HL-60/S4 (cell line): Measurements from ENCODE around the gene RAB6C.
"Not testable (repeated sequence)": the region's sequence is repeated elsewhere in the genome, so short reads cannot be mapped to it uniquely, and the experiment has no call there.

Experiments used
- in situ Hi-C: fragments of 300-500 bp; cut with MboI; formaldehyde crosslinking; loops from 2 replicates; pipeline ENCODE4 v1.14.3; 2022; ENCODE audit warnings: low sequenced_read_pairs

The RAB6C gene

DNA sequence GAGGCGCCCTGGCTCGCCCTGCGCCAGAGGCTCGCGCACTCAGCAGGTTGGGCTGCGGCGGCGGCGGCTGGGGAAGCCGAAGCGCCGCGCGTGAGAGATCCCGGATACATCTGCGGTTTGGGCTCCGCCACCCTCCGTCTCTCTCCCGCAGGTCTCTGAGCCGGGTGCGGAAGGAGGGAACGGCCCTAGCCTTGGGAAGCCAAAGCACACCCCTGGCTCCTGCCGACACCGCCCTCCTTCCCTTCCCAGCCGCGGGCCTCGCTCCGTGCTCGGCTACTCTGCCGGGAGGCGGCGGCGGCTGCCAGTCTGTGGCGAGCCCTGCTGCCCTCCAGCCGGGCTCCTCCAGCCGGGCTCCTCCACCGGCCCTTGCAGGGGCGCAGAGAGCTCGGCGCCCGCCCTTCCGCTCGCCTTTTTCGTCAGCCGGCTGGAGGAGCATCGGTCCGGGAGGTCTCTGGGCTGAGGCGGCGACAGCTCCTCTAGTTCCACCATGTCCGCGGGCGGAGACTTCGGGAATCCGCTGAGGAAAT is at the start of gene RAB6C:
TSS of gene RAB6C (plus strand) at position 38 of the 527 bp plus-strand sequence. CDS start at position 488, 450 bp downstream.
- in situ Hi-C loops = not testable (repeated sequence)

DNA sequence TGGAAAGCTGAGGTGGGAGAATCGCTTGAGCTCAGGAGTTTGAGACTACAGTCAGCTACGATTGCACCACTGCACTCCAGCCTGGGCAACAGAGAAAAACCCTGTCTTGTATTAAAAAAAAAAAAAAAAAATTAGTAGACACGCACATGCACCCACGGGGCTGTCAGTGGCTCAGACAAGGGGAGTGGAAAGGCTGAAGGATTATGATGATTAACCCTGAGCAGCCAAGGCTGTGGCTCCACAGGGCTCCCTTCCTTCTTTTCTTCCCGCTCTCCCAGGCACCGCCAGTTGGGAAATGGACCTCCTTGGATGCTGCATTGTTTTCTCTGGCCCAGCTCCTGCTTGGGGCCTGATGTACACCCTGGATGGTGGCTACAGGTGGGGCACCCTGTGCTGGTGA is 49.0 kb upstream of the RAB6C start:
- in situ Hi-C loops = loop anchor here (10.0 kb wide), 1 partner anchor 404 kb away; no protein-coding TSS in a partner anchor

DNA sequence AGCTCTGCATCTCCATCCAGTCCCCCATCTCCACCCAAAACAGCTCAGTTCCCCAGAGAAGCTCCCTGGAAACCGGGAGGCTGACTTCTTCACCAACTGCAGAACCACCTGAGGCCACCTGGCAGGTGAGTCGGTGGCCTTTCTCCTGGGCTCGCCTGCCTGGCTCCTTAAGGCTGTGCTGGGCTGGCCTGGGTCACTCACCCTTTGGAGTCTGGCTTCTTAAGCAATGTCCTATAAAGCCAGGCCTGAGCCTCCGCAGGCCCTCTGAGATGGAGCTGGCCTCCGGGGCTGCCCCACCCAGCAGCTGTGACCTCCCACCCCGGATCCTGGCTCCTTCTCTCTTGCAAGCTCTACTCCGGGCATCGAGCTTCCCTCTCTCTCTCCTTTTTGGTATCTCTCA is 46.1 kb upstream of the RAB6C start:
- in situ Hi-C loops = loop anchor here (10.0 kb wide), 1 partner anchor 401 kb away; no protein-coding TSS in a partner anchor

DNA sequence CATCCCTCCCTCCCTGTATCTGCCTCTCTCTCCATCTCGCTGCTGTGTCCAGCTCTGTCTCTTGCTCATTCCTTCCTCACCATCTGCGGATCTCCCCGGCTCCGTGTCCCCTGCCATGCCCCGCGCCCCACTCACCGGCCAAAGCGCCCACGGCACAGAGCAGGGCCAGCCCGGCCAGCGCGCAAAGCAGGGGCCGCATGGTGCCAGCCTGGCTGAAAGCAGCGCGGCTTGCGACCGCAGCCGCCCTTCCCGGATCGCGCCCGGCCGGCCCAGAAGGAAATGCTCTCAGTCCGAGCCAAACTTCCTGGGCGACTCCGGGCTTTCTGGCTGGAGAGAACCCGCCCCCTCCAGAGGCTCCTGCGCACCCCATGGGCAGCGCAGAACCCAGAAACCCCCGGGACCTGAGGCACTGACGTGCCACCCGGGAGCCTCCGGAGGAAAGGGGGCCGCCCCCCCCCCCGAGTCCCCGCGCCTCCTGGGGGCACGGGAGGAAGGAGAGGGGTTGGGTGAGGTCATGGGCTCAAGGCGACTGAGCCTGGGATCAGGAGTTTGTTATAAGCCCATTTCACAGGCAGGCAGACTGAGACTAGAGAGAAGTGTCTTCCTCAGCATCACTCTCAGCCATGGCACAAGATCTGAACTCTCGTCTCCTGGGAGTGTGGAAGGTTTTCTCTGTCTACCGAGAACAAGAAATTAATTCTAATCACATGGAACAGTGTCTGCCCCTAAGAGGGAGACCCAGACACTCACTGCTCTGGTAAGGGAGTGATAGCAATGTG is 45.2 kb upstream of the RAB6C start:
- in situ Hi-C loops = loop anchor here (10.0 kb wide), 1 partner anchor 401 kb away; no protein-coding TSS in a partner anchor

DNA sequence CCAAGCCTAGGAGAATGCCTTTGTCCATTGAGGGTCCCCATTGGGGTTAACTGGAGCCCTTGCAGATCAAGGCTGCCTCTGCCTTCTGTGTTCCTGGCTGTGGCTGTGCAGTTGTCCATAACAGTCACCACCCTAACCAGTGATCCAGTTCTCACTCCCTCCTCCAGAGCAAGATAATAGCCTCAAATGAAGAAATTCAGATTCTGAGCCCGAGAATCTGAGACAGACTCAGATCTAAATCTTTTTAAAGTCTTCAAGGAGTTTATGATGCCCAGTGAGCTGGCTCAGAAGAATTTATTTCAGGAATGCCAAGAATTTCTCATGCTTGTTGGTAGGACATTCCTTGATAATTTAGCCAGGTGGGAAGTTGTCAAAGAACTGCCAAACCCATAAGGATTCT is 44.3 kb upstream of the RAB6C start:
- in situ Hi-C loops = loop anchor here (10.0 kb wide), 1 partner anchor 400 kb away; no protein-coding TSS in a partner anchor

DNA sequence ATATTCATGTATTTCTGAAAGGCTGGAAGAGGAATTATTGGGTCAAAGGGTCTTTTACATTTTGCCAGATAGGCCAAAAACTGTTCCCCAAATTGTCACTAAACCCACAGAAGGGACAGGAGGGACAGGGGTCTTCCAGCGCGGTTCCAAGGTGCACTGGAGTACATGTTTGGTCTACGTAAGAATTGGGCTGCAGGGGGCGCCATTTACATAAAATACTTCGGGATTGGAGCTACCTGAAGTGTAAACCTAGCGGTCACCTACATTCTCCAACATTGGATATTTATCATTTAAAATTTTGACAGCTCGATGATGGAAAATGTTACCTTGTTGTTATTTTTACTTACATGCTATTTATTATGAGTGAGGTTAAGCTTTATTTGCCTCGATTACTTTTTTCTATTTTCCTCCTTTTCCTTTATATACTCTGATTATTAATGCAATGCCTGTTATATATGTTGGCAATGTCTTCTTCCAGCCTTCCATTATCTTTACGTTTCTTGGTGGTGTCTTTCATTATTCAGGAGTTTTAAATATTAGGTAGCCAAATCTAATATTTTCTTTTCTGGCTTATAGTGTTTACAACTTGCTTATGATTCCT is 43.0 kb upstream of the RAB6C start:
- in situ Hi-C loops = loop anchor here (10.0 kb wide), 1 partner anchor 398 kb away; no protein-coding TSS in a partner anchor

DNA sequence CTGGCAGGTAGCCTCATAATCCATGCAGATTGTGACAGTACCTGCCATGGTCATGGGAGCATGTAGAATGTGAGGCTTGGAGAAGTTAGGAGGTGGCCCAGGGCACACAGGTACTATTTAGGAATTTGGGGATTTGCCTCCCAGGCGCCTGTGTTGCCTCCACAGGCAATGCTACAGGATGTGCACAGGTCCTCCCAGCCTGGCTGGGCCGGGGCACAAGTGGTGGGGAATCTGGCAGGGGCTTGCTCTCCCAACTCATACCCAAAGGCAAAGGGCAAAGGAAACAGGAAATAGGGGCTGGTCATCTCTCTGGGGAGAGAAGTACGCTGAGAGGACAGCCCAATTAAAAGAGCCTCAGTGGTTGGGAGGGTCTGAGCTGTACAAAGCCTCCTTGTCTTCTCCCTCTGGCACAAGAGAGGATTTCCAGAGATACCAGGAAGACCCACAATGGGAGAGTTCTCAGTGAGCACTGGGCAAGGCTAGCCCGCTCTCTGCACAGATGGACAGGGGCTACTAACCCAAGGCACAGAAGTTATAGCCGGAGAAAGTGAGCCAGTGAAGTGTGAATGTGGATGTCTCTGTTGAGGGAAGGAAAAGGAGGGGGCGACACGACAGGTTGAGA is 40.5 kb upstream of the RAB6C start:
- in situ Hi-C loops = loop anchor here (10.0 kb wide), 1 partner anchor 396 kb away; no protein-coding TSS in a partner anchor

DNA sequence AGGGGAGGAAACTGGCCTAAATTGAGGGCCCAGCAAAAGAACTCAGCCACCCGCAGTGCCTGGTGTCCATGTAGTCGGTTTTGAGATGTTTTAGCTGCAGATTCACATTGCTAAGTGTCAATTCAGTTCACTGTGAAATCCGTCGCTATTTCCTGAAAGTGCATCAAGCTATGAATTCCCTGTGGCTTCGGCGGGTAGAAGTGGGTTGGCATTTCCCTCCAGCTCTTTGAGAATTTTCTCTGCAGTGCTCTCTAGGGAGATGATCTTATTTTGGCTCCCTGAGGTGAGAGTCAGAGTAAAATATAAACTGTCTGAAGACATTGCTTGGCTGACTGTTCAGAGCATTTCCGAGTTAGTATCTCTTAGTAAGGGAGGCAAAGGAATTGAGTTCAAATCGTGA is 36.0 kb upstream of the RAB6C start:
- in situ Hi-C loops = not testable (repeated sequence)

DNA sequence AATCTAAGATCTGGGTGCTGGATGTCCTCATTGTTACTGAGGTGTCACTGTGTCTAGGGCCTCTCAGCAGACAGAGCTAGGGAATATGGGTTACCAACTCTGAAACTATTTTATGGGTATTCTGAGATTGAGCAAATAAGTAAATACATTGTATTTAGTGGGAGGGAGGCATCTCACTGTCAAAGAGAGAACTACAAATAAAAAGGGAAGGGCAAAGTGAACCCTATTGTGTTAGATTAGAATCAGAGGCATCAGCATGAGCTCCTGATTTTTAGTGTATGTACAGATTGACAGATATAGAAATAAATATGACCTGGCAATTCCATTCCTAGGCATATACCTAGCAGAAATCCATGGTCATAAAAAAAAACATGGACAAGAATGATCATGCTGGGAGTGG is 33.9 kb upstream of the RAB6C start:
- in situ Hi-C loops = no loop called here

DNA sequence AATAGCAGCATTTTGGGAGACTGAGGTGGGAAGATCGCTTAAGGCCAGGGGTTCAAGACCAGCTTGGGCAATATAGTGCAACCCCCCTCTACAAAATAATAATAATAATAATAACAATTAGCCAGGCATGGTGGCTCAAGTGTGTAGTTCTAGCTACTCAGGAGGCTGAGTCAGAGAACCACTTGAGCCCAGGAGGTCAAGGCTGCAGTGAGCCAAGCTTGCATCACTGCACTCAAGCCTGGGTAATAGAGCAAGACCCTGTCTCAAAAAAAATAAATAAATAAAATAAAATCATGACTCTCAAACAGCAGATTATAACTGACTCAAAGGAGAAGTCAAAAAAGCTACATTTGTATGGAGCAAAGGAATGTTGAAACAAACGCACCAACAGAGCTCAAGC is 31.8 kb upstream of the RAB6C start:
- in situ Hi-C loops = not testable (repeated sequence)

DNA sequence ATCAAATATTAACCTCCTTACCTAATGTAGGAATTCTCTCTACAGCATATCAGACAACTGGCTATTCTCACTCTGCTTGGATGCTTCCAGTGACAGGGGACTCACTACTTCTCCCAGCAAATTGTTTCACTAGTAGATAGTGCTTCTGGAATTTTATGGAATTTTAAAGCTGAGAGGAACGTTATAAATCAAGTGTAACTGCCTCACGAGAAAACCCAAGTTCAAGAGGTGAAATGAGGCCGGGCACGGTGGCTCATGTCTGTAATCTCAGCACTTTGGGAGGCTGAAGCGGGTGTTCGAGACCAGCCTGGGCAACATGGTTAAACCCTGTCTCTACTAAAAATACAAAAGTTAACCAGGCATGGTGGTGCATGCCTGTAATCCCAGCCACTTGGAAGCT is 23.3 kb upstream of the RAB6C start:
- in situ Hi-C loops = not testable (repeated sequence)

DNA sequence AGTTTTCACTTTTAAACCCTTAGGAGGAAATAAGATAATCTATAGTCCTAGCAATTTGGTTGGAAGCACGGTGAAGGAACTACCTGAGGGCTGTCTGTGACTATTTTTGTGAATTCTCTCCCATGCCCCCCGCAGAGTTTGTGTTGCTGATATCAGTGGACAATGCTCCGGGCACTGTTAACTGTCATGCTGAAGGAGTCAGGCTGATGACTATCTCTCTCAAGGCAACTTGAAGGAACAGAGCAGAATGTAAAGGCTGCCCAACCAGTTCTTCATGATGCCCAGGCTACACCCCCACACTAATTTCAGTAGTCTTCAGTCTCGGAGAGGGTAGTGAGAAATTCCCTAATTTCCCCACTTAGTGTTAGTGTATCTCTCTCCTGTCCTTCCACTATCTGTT is 21.6 kb upstream of the RAB6C start:
- in situ Hi-C loops = no loop called here

DNA sequence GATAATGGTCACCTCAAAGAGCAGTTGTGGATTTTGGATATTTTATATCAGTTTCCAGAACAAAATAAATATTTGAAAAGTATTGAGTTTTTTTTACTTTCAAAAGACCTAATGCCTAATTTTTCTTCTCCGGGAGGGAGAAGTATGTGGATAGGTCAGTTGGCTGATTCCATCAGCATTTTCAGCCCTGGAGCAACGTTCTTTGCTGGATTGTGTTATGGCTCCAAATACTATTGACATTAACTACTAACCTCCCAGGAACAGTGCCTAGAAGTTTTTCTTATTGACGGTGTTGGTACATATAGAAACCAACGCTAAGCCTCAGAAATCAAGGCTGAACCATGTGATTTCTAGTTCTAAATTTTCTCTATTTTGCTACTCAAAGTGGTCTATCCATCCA is 20.7 kb upstream of the RAB6C start:
- in situ Hi-C loops = not testable (repeated sequence)

DNA sequence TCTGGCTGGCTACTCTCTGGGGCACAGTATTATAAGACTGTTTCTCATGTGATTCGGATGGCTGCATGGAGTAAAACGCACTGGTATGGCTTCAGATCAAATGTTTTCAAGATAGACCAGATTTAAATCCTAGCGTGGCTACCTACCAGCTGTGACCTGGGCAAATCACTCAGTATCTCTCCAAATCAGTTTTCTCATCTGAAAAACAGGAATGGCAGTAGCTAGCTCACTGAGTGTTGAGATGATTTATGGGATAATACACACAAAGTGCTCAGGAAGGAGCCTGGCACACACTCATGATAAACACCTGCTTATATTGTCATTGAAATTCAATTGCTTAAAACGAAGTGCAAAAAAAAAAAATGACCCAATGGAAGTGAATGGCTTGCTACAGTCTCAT is 10.9 kb upstream of the RAB6C start:
- in situ Hi-C loops = not testable (repeated sequence)

DNA sequence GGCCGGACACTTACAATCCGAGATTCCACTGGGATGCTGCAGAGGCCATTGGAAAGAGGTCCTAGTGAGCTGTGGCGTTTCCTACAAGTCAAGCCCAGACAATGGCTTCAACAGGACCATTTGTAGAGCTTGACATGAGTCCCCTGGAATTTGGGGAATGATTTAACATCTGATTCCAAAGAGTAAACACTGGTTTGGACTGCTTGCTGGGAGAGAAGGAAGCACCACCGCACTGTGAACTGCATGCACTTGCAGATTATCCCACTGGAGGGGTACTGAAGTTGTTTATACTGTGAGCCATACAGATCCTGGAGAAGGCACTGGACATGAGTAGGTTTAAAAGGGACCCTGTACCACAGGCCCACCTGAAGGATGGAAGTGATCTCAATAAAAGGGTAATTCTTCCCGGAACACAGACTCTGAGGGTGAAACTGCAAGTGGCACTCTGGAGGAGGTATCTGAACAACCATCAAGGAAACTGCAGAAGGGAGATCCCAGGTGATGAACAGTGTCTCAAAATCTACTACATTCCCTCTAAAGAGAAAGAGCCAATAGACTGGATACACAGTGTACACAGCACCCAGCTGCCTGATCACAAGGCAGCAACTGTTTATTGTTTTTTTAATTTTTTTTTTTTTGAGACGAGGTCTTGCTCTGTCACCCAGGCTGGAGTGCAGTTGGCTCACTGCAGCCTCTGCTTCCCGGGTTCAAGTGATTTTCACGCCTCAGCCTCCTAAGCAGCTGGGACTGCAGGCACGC is 4.3 kb upstream of the RAB6C start:
- in situ Hi-C loops = no loop called here

DNA sequence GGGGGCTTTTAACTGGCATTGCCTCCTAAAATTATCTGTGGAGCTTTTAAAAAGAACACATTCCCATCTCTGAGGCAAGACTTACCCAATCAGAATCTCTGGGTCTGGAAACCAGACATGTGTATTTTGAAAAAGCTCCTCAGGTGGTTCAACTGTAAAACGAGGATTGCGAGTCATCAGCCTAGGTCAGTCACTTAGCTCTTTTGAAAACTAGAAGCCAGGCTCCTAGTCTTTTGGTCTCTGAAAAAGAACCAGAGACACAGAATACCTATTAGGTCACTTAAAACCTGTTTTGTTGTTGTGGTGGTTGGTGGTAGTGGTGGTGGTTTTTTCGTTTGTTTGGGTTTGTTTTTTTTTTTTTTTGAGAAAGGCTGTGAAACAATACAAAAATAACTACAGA is 2.5 kb upstream of the RAB6C start:
- in situ Hi-C loops = not testable (repeated sequence)

DNA sequence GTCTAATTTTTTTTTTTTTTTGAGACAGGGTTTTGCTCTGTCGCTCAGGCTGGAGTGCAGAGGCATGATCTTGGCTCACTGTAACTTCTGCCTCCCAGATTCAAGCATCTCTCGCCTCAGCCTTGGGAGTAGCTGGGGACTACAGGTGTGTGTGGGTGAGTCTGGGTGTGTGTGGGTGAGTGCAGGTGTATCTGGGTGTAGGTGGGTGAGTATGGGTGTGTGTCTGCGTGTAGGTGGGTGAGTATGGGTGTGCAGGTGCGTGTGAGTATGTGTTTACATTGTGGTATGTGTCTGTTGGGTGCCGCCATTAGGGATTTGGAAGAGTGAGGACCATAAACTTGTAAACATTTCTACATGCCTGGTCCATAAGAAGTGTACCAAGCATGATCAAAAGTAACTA is 1.5 kb upstream of the RAB6C start:
- in situ Hi-C loops = no loop called here

DNA sequence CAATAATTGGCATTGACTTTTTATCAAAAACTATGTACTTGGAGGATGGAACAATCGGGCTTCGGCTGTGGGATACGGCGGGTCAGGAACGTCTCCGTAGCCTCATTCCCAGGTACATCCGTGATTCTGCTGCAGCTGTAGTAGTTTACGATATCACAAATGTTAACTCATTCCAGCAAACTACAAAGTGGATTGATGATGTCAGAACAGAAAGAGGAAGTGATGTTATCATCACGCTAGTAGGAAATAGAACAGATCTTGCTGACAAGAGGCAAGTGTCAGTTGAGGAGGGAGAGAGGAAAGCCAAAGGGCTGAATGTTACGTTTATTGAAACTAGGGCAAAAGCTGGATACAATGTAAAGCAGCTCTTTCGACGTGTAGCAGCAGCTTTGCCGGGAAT is 780 bp downstream of the RAB6C start:
- in situ Hi-C loops = not testable (repeated sequence)

DNA sequence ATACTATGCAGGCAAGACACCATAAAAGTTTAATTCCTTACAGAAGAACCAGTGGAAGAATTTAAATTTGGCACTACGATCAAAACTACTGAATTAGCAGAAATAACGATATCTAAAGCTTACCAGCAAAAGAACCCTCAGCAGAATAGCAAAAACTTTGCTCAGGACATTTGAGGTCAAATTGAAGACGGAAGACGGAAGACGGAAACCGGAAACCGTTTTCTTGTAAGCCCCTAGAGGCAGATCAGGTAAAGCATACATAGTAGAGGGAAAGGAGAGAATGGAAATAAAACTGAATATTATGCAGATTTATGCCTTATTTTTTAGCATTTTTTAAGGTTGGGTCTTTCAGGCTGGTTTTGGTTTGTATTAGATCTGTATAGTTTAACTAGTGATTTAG is 2.2 kb downstream of the RAB6C start:
- in situ Hi-C loops = not testable (repeated sequence)

DNA sequence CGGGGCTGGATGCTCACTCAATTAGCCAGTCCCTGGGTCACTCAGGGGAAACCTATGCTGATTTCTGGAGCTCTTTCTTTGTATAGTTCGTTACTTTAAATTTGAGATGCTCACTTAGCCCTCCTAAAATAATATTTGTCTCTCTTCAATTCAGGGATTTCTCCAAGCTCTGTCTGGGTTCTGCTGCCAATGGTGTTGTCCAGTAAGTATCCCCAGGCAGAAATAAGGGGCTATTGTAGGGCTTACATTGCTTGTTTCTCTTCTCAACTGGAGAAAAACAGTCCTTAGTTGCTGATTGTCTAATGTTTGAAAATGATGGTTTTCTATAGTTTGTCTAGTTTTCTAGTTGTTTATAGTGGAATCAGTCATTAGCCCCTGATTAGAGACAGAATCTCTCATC is 5.0 kb downstream of the RAB6C start:
- in situ Hi-C loops = no loop called here
